Stomach (tissue), 4 donors: ENCODE data around the gene SCUBE3.

Experiments
- EP300 ChIP-seq: sonication (generic); formaldehyde crosslinking; IDR thresholded peaks from one replicate; pipeline ENCODE4 v1.6.1; 2017; ENCODE audit warnings: antibody characterized with exemption
- POLR2A ChIP-seq, 4 donors: fragments of 450-650 bp; IDR thresholded peaks; one replicate each; pipeline ENCODE4 v1.6.1; 2016; ENCODE audit warnings: antibody characterized with exemption in 4 of 4, control low read depth in 2 of 4, mild to moderate bottlenecking in 1 of 4, moderate library complexity in 1 of 4
- POLR2AphosphoS5 ChIP-seq, 3 donors: sonication (generic); formaldehyde crosslinking; IDR thresholded peaks; one replicate each; pipeline ENCODE4 v1.6.1; 2016; ENCODE audit warnings: antibody characterized with exemption in 3 of 3
- TF ChIP-seq, protein P1 (sequence below), 7 experiments: fragments of 450-650 bp in 4 of 7; fragments of 200-600 bp in 3 of 7; sonication (generic) in 3 of 7; IDR thresholded peaks; one replicate each; pipeline ENCODE4 v1.5.1; 2016 to 2019; ENCODE audit warnings: antibody characterized with exemption in 7 of 7, control low read depth in 2 of 7, mild to moderate bottlenecking in 1 of 7

GRCh38 chr6:35230950-35231349 is 17.2 kb downstream of the SCUBE3 start:
- TF ChIP-seq, protein P1, sequence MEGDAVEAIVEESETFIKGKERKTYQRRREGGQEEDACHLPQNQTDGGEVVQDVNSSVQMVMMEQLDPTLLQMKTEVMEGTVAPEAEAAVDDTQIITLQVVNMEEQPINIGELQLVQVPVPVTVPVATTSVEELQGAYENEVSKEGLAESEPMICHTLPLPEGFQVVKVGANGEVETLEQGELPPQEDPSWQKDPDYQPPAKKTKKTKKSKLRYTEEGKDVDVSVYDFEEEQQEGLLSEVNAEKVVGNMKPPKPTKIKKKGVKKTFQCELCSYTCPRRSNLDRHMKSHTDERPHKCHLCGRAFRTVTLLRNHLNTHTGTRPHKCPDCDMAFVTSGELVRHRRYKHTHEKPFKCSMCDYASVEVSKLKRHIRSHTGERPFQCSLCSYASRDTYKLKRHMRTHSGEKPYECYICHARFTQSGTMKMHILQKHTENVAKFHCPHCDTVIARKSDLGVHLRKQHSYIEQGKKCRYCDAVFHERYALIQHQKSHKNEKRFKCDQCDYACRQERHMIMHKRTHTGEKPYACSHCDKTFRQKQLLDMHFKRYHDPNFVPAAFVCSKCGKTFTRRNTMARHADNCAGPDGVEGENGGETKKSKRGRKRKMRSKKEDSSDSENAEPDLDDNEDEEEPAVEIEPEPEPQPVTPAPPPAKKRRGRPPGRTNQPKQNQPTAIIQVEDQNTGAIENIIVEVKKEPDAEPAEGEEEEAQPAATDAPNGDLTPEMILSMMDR (IDR thresholded peaks at IDR 0.05) = no peak
- no peak for TF ChIP-seq POLR2A (IDR thresholded peaks at IDR 0.05)
- TF ChIP-seq EP300 = no peak
- TF ChIP-seq POLR2AphosphoS5 (IDR thresholded peaks at IDR 0.05) = no peak
